NCI-H524 treated with DMSO at 0.1 percent for 48 hours (cell line): ENCODE data around the gene CPXM2.

ENCODE experiments used
- DNase-seq: peaks from one replicate; lab custom pipeline; 2025; lab: John Stamatoyannopoulos, UW

Gene CPXM2

GRCh38 chr10:123797813-123798212 lies 93.8 kb downstream of the CPXM2 start:
- DNase-seq, result no peak

- DNase-seq, result no peak
These were observed 94.9 kb downstream of the CPXM2 start for GRCh38 chr10:123796736-123797135.

GRCh38 chr10:123795846-123796590 lies 95.6 kb downstream of the CPXM2 start:
- no peak for DNase-seq

GRCh38 chr10:123795196-123795780 lies 96.3 kb downstream of the CPXM2 start:
- DNase-seq, result no peak

- no peak for DNase-seq
These were observed 99.2 kb downstream of the CPXM2 start for GRCh38 chr10:123792248-123792978.

- DNase-seq, result no peak
These were observed 101.3 kb downstream of the CPXM2 start for GRCh38 chr10:123790132-123790885.

- no peak for DNase-seq
These were observed 102.6 kb downstream of the CPXM2 start for GRCh38 chr10:123788981-123789380.

GRCh38 chr10:123787566-123787965 lies 104.0 kb downstream of the CPXM2 start:
- no peak for DNase-seq

GRCh38 chr10:123786896-123787295 lies 104.7 kb downstream of the CPXM2 start:
- DNase-seq, result no peak

GRCh38 chr10:123786306-123786705 lies 105.3 kb downstream of the CPXM2 start:
- no peak for DNase-seq

- no peak for DNase-seq
These were observed 107.0 kb downstream of the CPXM2 start for GRCh38 chr10:123784646-123785045.

- DNase-seq, result no peak
These were observed 107.4 kb downstream of the CPXM2 start for GRCh38 chr10:123784216-123784615.

- DNase-seq, result no peak
These were observed 108.3 kb downstream of the CPXM2 start for GRCh38 chr10:123783296-123783695.

- DNase-seq, result no peak
These were observed 109.1 kb downstream of the CPXM2 start for GRCh38 chr10:123782549-123782948.

GRCh38 chr10:123781956-123782500 lies 109.6 kb downstream of the CPXM2 start:
- DNase-seq, result no peak

- no peak for DNase-seq
These were observed 110.2 kb downstream of the CPXM2 start for GRCh38 chr10:123781324-123781900.

GRCh38 chr10:123778719-123779517 lies 112.7 kb downstream of the CPXM2 start:
- DNase-seq, result no peak

- DNase-seq, result no peak
These were observed 113.7 kb downstream of the CPXM2 start for GRCh38 chr10:123777881-123778280.

GRCh38 chr10:123774132-123774742 lies 117.4 kb downstream of the CPXM2 start:
- no peak for DNase-seq
